H9 (cell line): ENCODE data around the gene ITPR3. TPM values are rescaled to one million over a fixed set of nuclear protein-coding genes. Genes with fewer than 3 reads are reported as not detected.
A peak's percentile ranks its signal among the peaks of the same experiment; 100 is the strongest.

Experiments
- DNase-seq: peaks from one replicate; pipeline ENCODE4 v3.0.0-alpha.2; 2017
- H2AFZ ChIP-seq: one replicate; pipeline ENCODE4 v1.6.1; 2013; ENCODE audit warnings: mild to moderate bottlenecking, low read length, control low read depth, moderate library complexity
- H2AK5ac ChIP-seq: 2 replicates; pipeline ENCODE4 v1.6.1; 2013; ENCODE audit warnings: low read length, control low read depth, mixed read lengths; ENCODE audit not compliant: insufficient read length
- H2BK120ac ChIP-seq: one replicate; pipeline ENCODE4 v1.6.1; 2013; ENCODE audit warnings: low read depth, mild to moderate bottlenecking, low read length, control low read depth, inconsistent platforms; ENCODE audit not compliant: poor library complexity, severe bottlenecking
- H2BK12ac ChIP-seq: 2 replicates; pipeline ENCODE4 v1.6.1; 2013; ENCODE audit warnings: low read length, control low read depth, mixed read lengths, low read depth; ENCODE audit not compliant: insufficient read length
- H2BK15ac ChIP-seq: 2 replicates; pipeline ENCODE4 v1.6.1; 2013; ENCODE audit warnings: low read depth, low read length, control low read depth
- H2BK20ac ChIP-seq: one replicate; pipeline ENCODE4 v1.6.1; 2013; ENCODE audit warnings: low read depth, mild to moderate bottlenecking, low read length, control low read depth, inconsistent platforms; ENCODE audit not compliant: poor library complexity, severe bottlenecking
- H2BK5ac ChIP-seq: 2 replicates; pipeline ENCODE4 v1.6.1; 2013; ENCODE audit warnings: low read length, control low read depth, mixed read lengths; ENCODE audit not compliant: insufficient read length
- H3K14ac ChIP-seq: 2 replicates; pipeline ENCODE4 v1.6.1; 2013; ENCODE audit warnings: low read length, control low read depth; ENCODE audit not compliant: insufficient read depth
- H3K18ac ChIP-seq: 2 replicates; pipeline ENCODE4 v1.6.1; 2013; ENCODE audit warnings: low read depth, mild to moderate bottlenecking, mixed read lengths, low read length, control low read depth; ENCODE audit not compliant: insufficient read length
- H3K23ac ChIP-seq: 2 replicates; pipeline ENCODE4 v1.6.1; 2013; ENCODE audit warnings: low read length, control low read depth, mixed read lengths, low read depth; ENCODE audit not compliant: insufficient read length
- H3K23me2 ChIP-seq: 2 replicates; pipeline ENCODE4 v1.6.1; 2013; ENCODE audit warnings: low read depth, mild to moderate bottlenecking, mixed read lengths, low read length, control low read depth; ENCODE audit not compliant: insufficient read length, poor library complexity, severe bottlenecking
- H3K27ac ChIP-seq: 2 replicates; pipeline ENCODE4 v1.5.1; 2013; ENCODE audit warnings: low read length, control low read depth, mixed read lengths, low read depth; ENCODE audit not compliant: insufficient read length
- H3K27me3 ChIP-seq: 2 replicates; pipeline ENCODE4 v1.6.1; 2013; ENCODE audit warnings: low read length, control low read depth, inconsistent platforms; ENCODE audit not compliant: insufficient read depth
- H3K4ac ChIP-seq: 2 replicates; pipeline ENCODE4 v1.6.1; 2013; ENCODE audit warnings: low read depth, mild to moderate bottlenecking, control low read depth, inconsistent platforms, low read length, moderate library complexity
- H3K4me1 ChIP-seq: 2 replicates; pipeline ENCODE4 v1.6.1; 2013; ENCODE audit warnings: low read length, control low read depth, inconsistent platforms; ENCODE audit not compliant: insufficient read depth
- H3K4me2 ChIP-seq: 2 replicates; pipeline ENCODE4 v1.6.1; 2013; ENCODE audit warnings: low read length, control low read depth, mixed read lengths; ENCODE audit not compliant: insufficient read length, insufficient read depth
- H3K56ac ChIP-seq: 2 replicates; pipeline ENCODE4 v1.6.1; 2013; ENCODE audit warnings: low read depth, mild to moderate bottlenecking, mixed read lengths, low read length, control low read depth; ENCODE audit not compliant: insufficient read length
- H3K79me1 ChIP-seq: 2 replicates; pipeline ENCODE4 v1.6.1; 2013; ENCODE audit warnings: low read depth, mild to moderate bottlenecking, moderate library complexity, low read length, control low read depth, inconsistent platforms; ENCODE audit not compliant: insufficient read depth, poor library complexity, severe bottlenecking
- H3K79me2 ChIP-seq: 2 replicates; pipeline ENCODE4 v1.6.1; 2013; ENCODE audit warnings: low read length, control low read depth, inconsistent platforms; ENCODE audit not compliant: insufficient read depth
- H3K9ac ChIP-seq: 2 replicates; pipeline ENCODE4 v1.6.1; 2013; ENCODE audit warnings: low read length, control low read depth, mixed read lengths; ENCODE audit not compliant: insufficient read length; ENCODE audit errors: extremely low read depth
- H3K9me3 ChIP-seq: one replicate; pipeline ENCODE4 v1.6.1; 2013; ENCODE audit warnings: low read depth, low read length, inconsistent platforms; ENCODE audit not compliant: control insufficient read depth
- H3T11ph ChIP-seq: one replicate; pipeline ENCODE4 v1.6.1; 2013; ENCODE audit warnings: mild to moderate bottlenecking, low read length, control low read depth, inconsistent platforms
- H4K20me1 ChIP-seq: one replicate; pipeline ENCODE4 v1.6.1; 2013; ENCODE audit not compliant: control insufficient read depth, insufficient read length, insufficient read depth
- H4K5ac ChIP-seq: 2 replicates; pipeline ENCODE4 v1.6.1; 2013; ENCODE audit warnings: low read depth, mild to moderate bottlenecking, mixed read lengths, low read length, control low read depth; ENCODE audit not compliant: insufficient read length
- H4K8ac ChIP-seq: replicated peaks from 2 replicates; pipeline ENCODE4 v1.6.1; 2013; ENCODE audit warnings: low read length, control low read depth, mixed read lengths, low read depth; ENCODE audit not compliant: insufficient read length
- H4K91ac ChIP-seq: 2 replicates; pipeline ENCODE4 v1.6.1; 2013; ENCODE audit warnings: low read depth, mild to moderate bottlenecking, moderate library complexity, mixed read lengths, low read length, control low read depth; ENCODE audit not compliant: insufficient read length
- H3K27ac Mint-ChIP-seq, 3 experiments: 2 replicates in 2 of 3; 3 replicates in 1 of 3; pipeline ENCODE4 v1.8.0; 2020 to 2021; ENCODE audit warnings: mixed read lengths in 3 of 3, mild to moderate bottlenecking in 1 of 3, moderate library complexity in 1 of 3
- H3K27me3 Mint-ChIP-seq: 2 replicates; pipeline ENCODE4 v1.8.0; 2021; ENCODE audit warnings: low read depth, mild to moderate bottlenecking, moderate library complexity, mixed read lengths
- H3K36me3 Mint-ChIP-seq, 3 experiments: 2 replicates in 2 of 3; 3 replicates in 1 of 3; pipeline ENCODE4 v1.8.0; 2020 to 2021; ENCODE audit warnings: low read depth in 3 of 3, mixed read lengths in 3 of 3; ENCODE audit not compliant: insufficient read depth in 1 of 3
- H3K4me1 Mint-ChIP-seq, 2 experiments: 2 replicates each; pipeline ENCODE4 v1.8.0; 2020; ENCODE audit warnings: mixed read lengths in 2 of 2
- H3K4me3 Mint-ChIP-seq, 2 experiments: 2 replicates in 1 of 2; 3 replicates in 1 of 2; pipeline ENCODE4 v1.8.0; 2020 to 2021; ENCODE audit warnings: mild to moderate bottlenecking in 2 of 2, mixed read lengths in 2 of 2, moderate library complexity in 1 of 2
- H3K9me3 Mint-ChIP-seq, 2 experiments: 2 replicates in 1 of 2; 3 replicates in 1 of 2; pipeline ENCODE4 v1.8.0; 2020; ENCODE audit warnings: mild to moderate bottlenecking in 2 of 2, mixed read lengths in 2 of 2, moderate library complexity in 1 of 2
- WGBS: extraction: QIAGEN DNeasy Blood & Tissue Kit; methylation state at CpG from one replicate; pipeline ENCODE4 v1.1.7; 2013; ENCODE audit warnings: missing lambda C conversion rate, low lambda C conversion rate, mixed read lengths; ENCODE audit not compliant: insufficient read length; ENCODE audit errors: extremely low coverage; 5-methylcytosine and 5-hydroxymethylcytosine counted together
- total RNA-seq: library from RNA; stranded (reverse); gene quantifications from 2 replicates; pipeline ENCODE4 v1.2.1, GENCODE V29; 2021
- TF ChIP-seq, protein P1 (sequence below): fragments of 200-600 bp; sonication (generic); conservative IDR thresholded peaks from 3 replicates; pipeline ENCODE4 v1.8.0; 2021; ENCODE audit warnings: antibody characterized with exemption, mild to moderate bottlenecking

The ITPR3 gene
- total RNA-seq, 1 experiment from 2014 or later: 40.3 TPM

DNA sequence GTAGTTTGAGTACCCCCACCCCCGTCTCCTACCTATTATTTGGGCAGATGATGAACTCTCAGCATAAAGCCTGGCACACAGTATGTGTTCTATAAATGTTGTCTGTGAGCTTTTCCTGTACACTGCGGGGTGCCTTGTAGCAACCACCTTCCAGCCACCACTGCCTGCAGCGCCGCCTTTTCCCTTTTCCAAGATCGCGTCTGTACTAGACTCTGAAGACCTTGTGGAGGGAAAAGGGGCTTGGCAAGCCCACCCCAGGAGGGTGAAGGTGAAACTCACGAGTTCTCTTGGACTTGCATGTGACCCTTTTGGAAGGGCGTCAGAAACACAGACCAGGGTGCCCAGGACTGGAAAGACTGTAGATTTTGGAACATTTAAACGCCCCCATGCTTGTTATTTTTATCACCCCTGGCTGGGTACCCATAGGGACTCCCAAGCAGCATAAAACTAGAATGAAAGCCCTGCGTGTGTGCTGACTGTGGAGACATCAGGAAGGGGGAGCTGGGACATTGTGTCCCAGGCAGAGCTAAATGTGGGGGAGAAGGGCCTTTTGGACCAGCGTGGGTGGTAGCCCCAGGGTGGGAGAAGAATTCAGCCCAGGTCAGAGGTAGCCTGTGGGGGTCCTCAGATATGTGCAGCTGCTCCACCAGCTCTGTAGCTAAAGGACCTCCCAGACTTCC, 49.3 kb upstream of the ITPR3 start:
- H3K27ac Mint-ChIP-seq: peak overlapping the region; percentile 52 to 95 (median 91); a peak in 5 of 7 replicates
- no peak overlapping the region for H2BK5ac ChIP-seq
- no peak overlapping the region for H3K14ac ChIP-seq
- no peak overlapping the region for H3K4ac ChIP-seq
- H3K56ac ChIP-seq: no peak overlapping the region
- H3K4me1 Mint-ChIP-seq: peaks cover 20 to 23% of the 10 kb centered on the region in 2 experiments
- no peak overlapping the region for H2BK12ac ChIP-seq
- no peaks in the 10 kb centered on the region for H3K4me1 ChIP-seq
- H4K8ac ChIP-seq: no peak overlapping the region
- no peaks in the 10 kb centered on the region for H3K27me3 ChIP-seq
- TF ChIP-seq, protein P1, sequence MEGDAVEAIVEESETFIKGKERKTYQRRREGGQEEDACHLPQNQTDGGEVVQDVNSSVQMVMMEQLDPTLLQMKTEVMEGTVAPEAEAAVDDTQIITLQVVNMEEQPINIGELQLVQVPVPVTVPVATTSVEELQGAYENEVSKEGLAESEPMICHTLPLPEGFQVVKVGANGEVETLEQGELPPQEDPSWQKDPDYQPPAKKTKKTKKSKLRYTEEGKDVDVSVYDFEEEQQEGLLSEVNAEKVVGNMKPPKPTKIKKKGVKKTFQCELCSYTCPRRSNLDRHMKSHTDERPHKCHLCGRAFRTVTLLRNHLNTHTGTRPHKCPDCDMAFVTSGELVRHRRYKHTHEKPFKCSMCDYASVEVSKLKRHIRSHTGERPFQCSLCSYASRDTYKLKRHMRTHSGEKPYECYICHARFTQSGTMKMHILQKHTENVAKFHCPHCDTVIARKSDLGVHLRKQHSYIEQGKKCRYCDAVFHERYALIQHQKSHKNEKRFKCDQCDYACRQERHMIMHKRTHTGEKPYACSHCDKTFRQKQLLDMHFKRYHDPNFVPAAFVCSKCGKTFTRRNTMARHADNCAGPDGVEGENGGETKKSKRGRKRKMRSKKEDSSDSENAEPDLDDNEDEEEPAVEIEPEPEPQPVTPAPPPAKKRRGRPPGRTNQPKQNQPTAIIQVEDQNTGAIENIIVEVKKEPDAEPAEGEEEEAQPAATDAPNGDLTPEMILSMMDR: no peak
- no peaks in the 10 kb centered on the region for H3K79me2 ChIP-seq
- H4K20me1 ChIP-seq: no peaks in the 10 kb centered on the region
- no peaks in the 10 kb centered on the region for H3K9me3 ChIP-seq
- no peak overlapping the region for H4K5ac ChIP-seq
- H2AK5ac ChIP-seq: no peak overlapping the region
- H3K27me3 Mint-ChIP-seq: peaks cover 5% of the 10 kb centered on the region
- H3K23ac ChIP-seq: no peak overlapping the region
- no peak overlapping the region for H3K9ac ChIP-seq
- H3K79me1 ChIP-seq: no peaks in the 10 kb centered on the region
- peak overlapping the region; percentile 88 for H3K4me2 ChIP-seq
- peak overlapping the region; percentile 86 to 91 for H3K4me3 Mint-ChIP-seq
- H3K36me3 Mint-ChIP-seq: peaks cover 16 to 25% (median 23%) of the 10 kb centered on the region in 3 experiments
- H3K9me3 Mint-ChIP-seq: peaks cover 0 to under 1% of the 10 kb centered on the region in 2 experiments; a peak in 1 of 5 replicates
- DNase-seq: no peak
- H4K91ac ChIP-seq: no peak overlapping the region
- no CpG with 5 or more reads among the region's 11 CpGs for WGBS
- no peak overlapping the region for H3K18ac ChIP-seq
- no peak overlapping the region for H2AFZ ChIP-seq
- peaks cover 4% of the 10 kb centered on the region for H3K23me2 ChIP-seq
- H2BK15ac ChIP-seq: no peak overlapping the region
- no peak overlapping the region for H2BK20ac ChIP-seq
- no peak overlapping the region for H3T11ph ChIP-seq
- no peak overlapping the region for H2BK120ac ChIP-seq
- H3K27ac ChIP-seq: no peak overlapping the region
